ENCODE results near the gene NLRP6.

DNA sequence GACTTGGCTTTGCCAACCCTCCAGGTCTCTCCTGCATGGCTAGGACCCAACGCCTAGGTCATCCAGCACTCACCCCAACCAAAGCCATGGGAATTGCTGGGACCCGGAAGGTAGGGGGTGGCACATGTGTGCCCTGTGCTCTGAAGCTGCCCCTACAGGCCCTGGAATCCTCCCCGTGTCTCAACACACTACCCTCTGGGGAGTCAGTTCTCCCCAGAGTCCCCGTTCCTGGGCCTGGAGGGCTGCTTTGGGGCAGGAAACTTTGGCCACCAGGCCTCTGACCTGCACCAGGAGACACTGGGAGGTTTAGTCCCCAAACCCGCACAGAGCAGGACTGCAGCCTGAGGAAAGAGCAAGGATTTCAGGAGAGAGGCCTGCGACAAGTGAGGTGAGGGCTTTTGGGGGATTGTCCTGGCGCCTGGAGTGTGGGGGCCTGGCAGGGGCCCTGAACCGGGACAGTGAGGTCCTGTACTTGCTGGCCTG lies 35.1 kb downstream of the NLRP6 start:
- TF ChIP-seq POLR2A (IDR thresholded peaks at IDR 0.05), result no peak
- TF ChIP-seq, protein P1, sequence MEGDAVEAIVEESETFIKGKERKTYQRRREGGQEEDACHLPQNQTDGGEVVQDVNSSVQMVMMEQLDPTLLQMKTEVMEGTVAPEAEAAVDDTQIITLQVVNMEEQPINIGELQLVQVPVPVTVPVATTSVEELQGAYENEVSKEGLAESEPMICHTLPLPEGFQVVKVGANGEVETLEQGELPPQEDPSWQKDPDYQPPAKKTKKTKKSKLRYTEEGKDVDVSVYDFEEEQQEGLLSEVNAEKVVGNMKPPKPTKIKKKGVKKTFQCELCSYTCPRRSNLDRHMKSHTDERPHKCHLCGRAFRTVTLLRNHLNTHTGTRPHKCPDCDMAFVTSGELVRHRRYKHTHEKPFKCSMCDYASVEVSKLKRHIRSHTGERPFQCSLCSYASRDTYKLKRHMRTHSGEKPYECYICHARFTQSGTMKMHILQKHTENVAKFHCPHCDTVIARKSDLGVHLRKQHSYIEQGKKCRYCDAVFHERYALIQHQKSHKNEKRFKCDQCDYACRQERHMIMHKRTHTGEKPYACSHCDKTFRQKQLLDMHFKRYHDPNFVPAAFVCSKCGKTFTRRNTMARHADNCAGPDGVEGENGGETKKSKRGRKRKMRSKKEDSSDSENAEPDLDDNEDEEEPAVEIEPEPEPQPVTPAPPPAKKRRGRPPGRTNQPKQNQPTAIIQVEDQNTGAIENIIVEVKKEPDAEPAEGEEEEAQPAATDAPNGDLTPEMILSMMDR (IDR thresholded peaks at IDR 0.05), result no peak
- no peak for TF ChIP-seq EP300 (IDR thresholded peaks at IDR 0.05)
